HepG2 (cell line): ENCODE measurements around the gene RAB5B. TPM values are rescaled to one million over a fixed set of nuclear protein-coding genes. Genes with fewer than 3 reads are reported as not detected.
A peak's percentile ranks its signal among the peaks of the same experiment; 100 is the strongest.

Source experiments
- MAZ ChIP-seq, 2 experiments: sonication (generic) in 1 of 2; formaldehyde crosslinking in 1 of 2; IDR thresholded peaks; 2 replicates each; pipeline versions ENCODE4 v1.5.0 to v1.6.1; 2012 to 2020; ENCODE audit warnings: low read depth in 2 of 2, mild to moderate bottlenecking in 2 of 2, borderline replicate concordance in 1 of 2, improper control_type of control experiment in 1 of 2, low read length in 1 of 2, missing genetic modification reagents in 1 of 2, moderate library complexity in 1 of 2
- NR2F2 ChIP-seq: IDR thresholded peaks from 2 replicates; pipeline ENCODE4 v1.6.1; 2012; ENCODE audit warnings: low read depth, inconsistent platforms, borderline replicate concordance
- STAG1 ChIP-seq: sonication (generic); formaldehyde crosslinking; IDR thresholded peaks from 2 replicates; pipeline ENCODE4 v1.4.0; 2020; ENCODE audit warnings: missing genetic modification reagents
- THAP11 ChIP-seq: IDR thresholded peaks from 2 replicates; pipeline ENCODE4 v1.6.1; 2016; ENCODE audit warnings: missing biosample characterization, missing genetic modification reagents
- ZMYM3 ChIP-seq: sonication (generic); formaldehyde crosslinking; IDR thresholded peaks from 2 replicates; pipeline ENCODE4 v1.5.1; 2020; ENCODE audit warnings: mild to moderate bottlenecking, missing genetic modification reagents
- ZNF121 ChIP-seq: sonication (generic); formaldehyde crosslinking; IDR thresholded peaks from 2 replicates; pipeline ENCODE4 v1.5.0; 2020; ENCODE audit warnings: mild to moderate bottlenecking, missing genetic modification reagents
- ZNF549 ChIP-seq: sonication (generic); formaldehyde crosslinking; IDR thresholded peaks from 2 replicates; pipeline ENCODE4 v1.5.0; 2020; ENCODE audit warnings: missing genetic modification reagents
- ZNF770 ChIP-seq: sonication (generic); formaldehyde crosslinking; IDR thresholded peaks from 2 replicates; pipeline ENCODE4 v1.5.0; 2020; ENCODE audit warnings: mild to moderate bottlenecking, missing genetic modification reagents
- polyA plus RNA-seq, 8 experiments: library from polyadenylated mRNA; depleted of rRNA in 3 of 8; stranded (reverse) in 7 of 8; unstranded in 1 of 8; fragments of >200 nt; fragmentation: Illumina TruSeq in 4 of 8; extraction: Trizol in 4 of 8; gene quantifications; 2 replicates each; pipeline versions ENCODE4 v1.2.1 to v1.2.3, GENCODE V29; 2011 to 2016; ENCODE audit warnings: low read depth in 4 of 8, missing spikeins in 1 of 8, mixed read lengths in 1 of 8; ENCODE audit not compliant: insufficient read depth in 1 of 8
- total RNA-seq, 5 experiments: library from RNA; depleted of rRNA; stranded (reverse); fragments of >200 nt; fragmentation: Illumina TruSeq; extraction: Trizol; gene quantifications; 2 replicates each; pipeline ENCODE4 v1.2.3, GENCODE V29; 2016; ENCODE audit warnings: low read depth in 1 of 5
- TF ChIP-seq, protein P1 (sequence below): fragments of 450-650 bp; IDR thresholded peaks from 2 replicates; pipeline ENCODE4 v1.6.1; 2017; ENCODE audit warnings: mild to moderate bottlenecking
- TF ChIP-seq, protein P2 (sequence below): sonication (generic); formaldehyde crosslinking; IDR thresholded peaks from 2 replicates; pipeline ENCODE4 v1.4.0; 2020; ENCODE audit warnings: missing genetic modification reagents, borderline replicate concordance
- TF ChIP-seq, protein P3 (sequence below): IDR thresholded peaks from 2 replicates; pipeline ENCODE4 v1.6.1; 2012; ENCODE audit warnings: low read depth, low read length, improper control_type of control experiment

Gene RAB5B
- total and polyA plus RNA-seq, 2 of the 13 experiments (the other 11 are each of a cell fraction or from before 2014, with no cell fraction given): 26.0 to 68.3 TPM

DNA sequence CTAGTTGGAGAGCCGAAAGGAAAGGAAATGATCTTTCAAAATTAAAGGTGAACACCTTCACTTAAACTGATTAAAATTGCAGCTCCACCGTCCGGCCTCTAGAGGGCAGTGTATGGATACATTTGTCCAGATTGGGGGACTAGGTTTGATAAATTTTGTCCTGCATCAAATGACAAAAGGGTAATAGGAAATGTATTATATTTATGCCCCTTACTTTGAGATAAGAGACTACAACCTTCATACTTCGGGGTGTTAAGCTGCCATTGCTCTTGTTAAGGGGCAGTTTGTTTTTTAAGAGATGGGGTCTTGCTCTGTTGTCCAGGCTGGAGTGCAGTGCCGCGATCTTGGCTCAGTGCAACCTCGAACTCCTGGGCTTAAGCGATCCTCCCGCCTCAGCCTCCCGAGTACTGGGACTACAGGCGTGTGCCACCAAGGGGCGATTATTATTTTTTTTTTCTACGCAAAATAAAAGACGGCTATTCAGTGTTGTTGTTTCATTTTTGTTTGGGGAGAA lies 22.4 kb downstream of the RAB5B start (continued):
- TF ChIP-seq, protein P1, sequence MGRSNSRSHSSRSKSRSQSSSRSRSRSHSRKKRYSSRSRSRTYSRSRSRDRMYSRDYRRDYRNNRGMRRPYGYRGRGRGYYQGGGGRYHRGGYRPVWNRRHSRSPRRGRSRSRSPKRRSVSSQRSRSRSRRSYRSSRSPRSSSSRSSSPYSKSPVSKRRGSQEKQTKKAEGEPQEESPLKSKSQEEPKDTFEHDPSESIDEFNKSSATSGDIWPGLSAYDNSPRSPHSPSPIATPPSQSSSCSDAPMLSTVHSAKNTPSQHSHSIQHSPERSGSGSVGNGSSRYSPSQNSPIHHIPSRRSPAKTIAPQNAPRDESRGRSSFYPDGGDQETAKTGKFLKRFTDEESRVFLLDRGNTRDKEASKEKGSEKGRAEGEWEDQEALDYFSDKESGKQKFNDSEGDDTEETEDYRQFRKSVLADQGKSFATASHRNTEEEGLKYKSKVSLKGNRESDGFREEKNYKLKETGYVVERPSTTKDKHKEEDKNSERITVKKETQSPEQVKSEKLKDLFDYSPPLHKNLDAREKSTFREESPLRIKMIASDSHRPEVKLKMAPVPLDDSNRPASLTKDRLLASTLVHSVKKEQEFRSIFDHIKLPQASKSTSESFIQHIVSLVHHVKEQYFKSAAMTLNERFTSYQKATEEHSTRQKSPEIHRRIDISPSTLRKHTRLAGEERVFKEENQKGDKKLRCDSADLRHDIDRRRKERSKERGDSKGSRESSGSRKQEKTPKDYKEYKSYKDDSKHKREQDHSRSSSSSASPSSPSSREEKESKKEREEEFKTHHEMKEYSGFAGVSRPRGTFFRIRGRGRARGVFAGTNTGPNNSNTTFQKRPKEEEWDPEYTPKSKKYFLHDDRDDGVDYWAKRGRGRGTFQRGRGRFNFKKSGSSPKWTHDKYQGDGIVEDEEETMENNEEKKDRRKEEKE: no peak
- TF ChIP-seq, protein P2, sequence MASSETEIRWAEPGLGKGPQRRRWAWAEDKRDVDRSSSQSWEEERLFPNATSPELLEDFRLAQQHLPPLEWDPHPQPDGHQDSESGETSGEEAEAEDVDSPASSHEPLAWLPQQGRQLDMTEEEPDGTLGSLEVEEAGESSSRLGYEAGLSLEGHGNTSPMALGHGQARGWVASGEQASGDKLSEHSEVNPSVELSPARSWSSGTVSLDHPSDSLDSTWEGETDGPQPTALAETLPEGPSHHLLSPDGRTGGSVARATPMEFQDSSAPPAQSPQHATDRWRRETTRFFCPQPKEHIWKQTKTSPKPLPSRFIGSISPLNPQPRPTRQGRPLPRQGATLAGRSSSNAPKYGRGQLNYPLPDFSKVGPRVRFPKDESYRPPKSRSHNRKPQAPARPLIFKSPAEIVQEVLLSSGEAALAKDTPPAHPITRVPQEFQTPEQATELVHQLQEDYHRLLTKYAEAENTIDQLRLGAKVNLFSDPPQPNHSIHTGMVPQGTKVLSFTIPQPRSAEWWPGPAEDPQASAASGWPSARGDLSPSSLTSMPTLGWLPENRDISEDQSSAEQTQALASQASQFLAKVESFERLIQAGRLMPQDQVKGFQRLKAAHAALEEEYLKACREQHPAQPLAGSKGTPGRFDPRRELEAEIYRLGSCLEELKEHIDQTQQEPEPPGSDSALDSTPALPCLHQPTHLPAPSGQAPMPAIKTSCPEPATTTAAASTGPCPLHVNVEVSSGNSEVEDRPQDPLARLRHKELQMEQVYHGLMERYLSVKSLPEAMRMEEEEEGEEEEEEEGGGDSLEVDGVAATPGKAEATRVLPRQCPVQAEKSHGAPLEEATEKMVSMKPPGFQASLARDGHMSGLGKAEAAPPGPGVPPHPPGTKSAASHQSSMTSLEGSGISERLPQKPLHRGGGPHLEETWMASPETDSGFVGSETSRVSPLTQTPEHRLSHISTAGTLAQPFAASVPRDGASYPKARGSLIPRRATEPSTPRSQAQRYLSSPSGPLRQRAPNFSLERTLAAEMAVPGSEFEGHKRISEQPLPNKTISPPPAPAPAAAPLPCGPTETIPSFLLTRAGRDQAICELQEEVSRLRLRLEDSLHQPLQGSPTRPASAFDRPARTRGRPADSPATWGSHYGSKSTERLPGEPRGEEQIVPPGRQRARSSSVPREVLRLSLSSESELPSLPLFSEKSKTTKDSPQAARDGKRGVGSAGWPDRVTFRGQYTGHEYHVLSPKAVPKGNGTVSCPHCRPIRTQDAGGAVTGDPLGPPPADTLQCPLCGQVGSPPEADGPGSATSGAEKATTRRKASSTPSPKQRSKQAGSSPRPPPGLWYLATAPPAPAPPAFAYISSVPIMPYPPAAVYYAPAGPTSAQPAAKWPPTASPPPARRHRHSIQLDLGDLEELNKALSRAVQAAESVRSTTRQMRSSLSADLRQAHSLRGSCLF (CRISPR knock-in tag): no peak
- TF ChIP-seq ZNF121 (CRISPR knock-in tag) (peak; percentile 100), MAZ (IDR thresholded peaks at IDR 0.05; ENCODE audit: borderline replicate concordance, low read depth, low read length) (no peak), MAZ (CRISPR knock-in tag; IDR thresholded peaks at IDR 0.05; ENCODE audit: low read depth) (no peak; the same call in 1 of the 2 replicates), THAP11 (peak; percentile 39), ZNF770 (CRISPR knock-in tag) (peak; percentile 97), ZMYM3 (CRISPR knock-in tag) (peak; percentile 88), NR2F2 (no peak), ZNF549 (CRISPR knock-in tag) (no peak), STAG1 (CRISPR knock-in tag) (peak; percentile 78)
- TF ChIP-seq, protein P3, sequence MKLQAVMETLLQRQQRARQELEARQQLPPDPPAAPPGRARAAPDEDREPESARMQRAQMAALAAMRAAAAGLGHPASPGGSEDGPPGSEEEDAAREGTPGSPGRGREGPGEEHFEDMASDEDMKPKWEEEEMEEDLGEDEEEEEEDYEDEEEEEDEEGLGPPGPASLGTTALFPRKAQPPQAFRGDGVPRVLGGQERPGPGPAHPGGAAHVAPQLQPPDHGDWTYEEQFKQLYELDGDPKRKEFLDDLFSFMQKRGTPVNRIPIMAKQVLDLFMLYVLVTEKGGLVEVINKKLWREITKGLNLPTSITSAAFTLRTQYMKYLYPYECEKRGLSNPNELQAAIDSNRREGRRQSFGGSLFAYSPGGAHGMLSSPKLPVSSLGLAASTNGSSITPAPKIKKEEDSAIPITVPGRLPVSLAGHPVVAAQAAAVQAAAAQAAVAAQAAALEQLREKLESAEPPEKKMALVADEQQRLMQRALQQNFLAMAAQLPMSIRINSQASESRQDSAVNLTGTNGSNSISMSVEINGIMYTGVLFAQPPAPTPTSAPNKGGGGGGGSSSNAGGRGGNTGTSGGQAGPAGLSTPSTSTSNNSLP: peak; percentile 55; the same call in 1 of the 2 replicates
